ENCODE data around the gene INF2. TPM values are rescaled to one million over a fixed set of nuclear protein-coding genes. Genes with fewer than 3 reads are reported as not detected.

The INF2 gene
- polyA plus RNA-seq, 2 donors = 26.6 to 41.9 TPM

Other genes with a start within 250 kb of the INF2 start
- under 1 TPM in 1 of 2 donors, not detected in 1; 0.06 TPM for gene C14orf180, start 109.9 kb upstream of the INF2 start, polyA plus RNA-seq
- under 1 TPM; 0.02 to 0.06 TPM for gene TMEM179, start 84.8 kb upstream of the INF2 start, polyA plus RNA-seq
- gene ADSS1, start 34.6 kb downstream of the INF2 start, polyA plus RNA-seq = 10 to 100 TPM in 1 of 2 donors, 1 to 10 TPM in 1; 5.8 to 10.2 TPM
- gene SIVA1, start 63.5 kb downstream of the INF2 start, polyA plus RNA-seq = 100 to 1,000 TPM in 1 of 2 donors, 10 to 100 TPM in 1; 60.5 to 159 TPM
- 10 to 100 TPM; 62.6 to 62.9 TPM for gene AKT1, start 106.1 kb downstream of the INF2 start, polyA plus RNA-seq
- 1 to 10 TPM; 5.0 TPM for gene ZBTB42, start 111.5 kb downstream of the INF2 start, polyA plus RNA-seq
- 10 to 100 TPM; 19.8 to 37.5 TPM for gene CEP170B, start 175.7 kb downstream of the INF2 start, polyA plus RNA-seq
- under 1 TPM; 0.53 to 0.65 TPM for gene PLD4, start 235.3 kb downstream of the INF2 start, polyA plus RNA-seq

Data from esophagus (tissue), 2 donors.